Measurements from ENCODE around the gene ANAPC4. TPM values are rescaled to one million over a fixed set of nuclear protein-coding genes. Genes with fewer than 3 reads are reported as not detected.

Gene ANAPC4
- total RNA-seq, 6 experiments from 2014 or later: 15.0 to 20.6 (median 17.2) TPM

- peaks cover 29% of the 10 kb centered on the region for H3K36me3 Mint-ChIP-seq (ENCODE audit: low read depth)
These were observed 33.9 kb downstream of the ANAPC4 start for GRCh38 chr4:25410820-25411529.

GRCh38 chr4:25413261-25413660 lies 36.2 kb downstream of the ANAPC4 start:
- no peak for DNase-seq
- Mint-ChIP-seq H3K36me3 (ENCODE audit: low read depth) (peaks cover 26% of the 10 kb centered on the region), H3K4me1 (ENCODE audit: low read depth) (no peaks in the 10 kb centered on the region), H3K27ac (no peak overlapping the region), H3K27me3 (ENCODE audit: insufficient read depth) (no peaks in the 10 kb centered on the region), H3K4me3 (no peak overlapping the region), H3K9me3 (no peaks in the 10 kb centered on the region)
- TF ChIP-seq CTCF (IDR thresholded peaks at IDR 0.05): no peak

More at GRCh38 chr4:25410820-25411529, 33.9 kb downstream of the ANAPC4 start:
- Mint-ChIP-seq H3K4me3 (no peak overlapping the region), H3K4me1 (ENCODE audit: low read depth) (peaks cover 5% of the 10 kb centered on the region), H3K27me3 (ENCODE audit: insufficient read depth) (no peaks in the 10 kb centered on the region), H3K27ac (no peak overlapping the region), H3K9me3 (no peaks in the 10 kb centered on the region)
- DNase-seq: no peak
- no peak for TF ChIP-seq CTCF (IDR thresholded peaks at IDR 0.05)

- no peaks in the 10 kb centered on the region for H3K4me1 Mint-ChIP-seq (ENCODE audit: low read depth)
- no peak for TF ChIP-seq CTCF (IDR thresholded peaks at IDR 0.05)
- H3K27ac Mint-ChIP-seq: no peak overlapping the region
- H3K4me3 Mint-ChIP-seq: no peak overlapping the region
- no peaks in the 10 kb centered on the region for H3K27me3 Mint-ChIP-seq (ENCODE audit: insufficient read depth)
- no peaks in the 10 kb centered on the region for H3K9me3 Mint-ChIP-seq
- no peak for DNase-seq
- H3K36me3 Mint-ChIP-seq (ENCODE audit: low read depth): peaks cover 1% of the 10 kb centered on the region; the same call in 1 of the 2 replicates
These were observed 40.0 kb downstream of the ANAPC4 start for GRCh38 chr4:25417014-25417413.

GRCh38 chr4:25420931-25421330 lies 43.9 kb downstream of the ANAPC4 start:
- DNase-seq: no peak
- Mint-ChIP-seq H3K9me3 (no peaks in the 10 kb centered on the region), H3K27ac (no peak overlapping the region)

GRCh38 chr4:25421816-25422525 lies 44.9 kb downstream of the ANAPC4 start:
- Mint-ChIP-seq H3K4me1 (ENCODE audit: low read depth) (no peaks in the 10 kb centered on the region), H3K4me3 (no peak overlapping the region), H3K36me3 (ENCODE audit: low read depth) (no peaks in the 10 kb centered on the region), H3K9me3 (no peaks in the 10 kb centered on the region), H3K27me3 (ENCODE audit: insufficient read depth) (peaks cover 1% of the 10 kb centered on the region; the same call in 1 of the 2 replicates), H3K27ac (no peak overlapping the region)
- no peak for DNase-seq
- TF ChIP-seq CTCF (IDR thresholded peaks at IDR 0.05): no peak

More at GRCh38 chr4:25420931-25421330, 43.9 kb downstream of the ANAPC4 start:
- Mint-ChIP-seq H3K4me3 (no peak overlapping the region), H3K36me3 (ENCODE audit: low read depth) (no peaks in the 10 kb centered on the region), H3K27me3 (ENCODE audit: insufficient read depth) (peaks cover 1% of the 10 kb centered on the region; the same call in 1 of the 2 replicates), H3K4me1 (ENCODE audit: low read depth) (no peaks in the 10 kb centered on the region)
- TF ChIP-seq CTCF (IDR thresholded peaks at IDR 0.05): no peak
